Osteoblast (primary cell): Measurements from ENCODE around the gene FAM53A. TPM values are rescaled to one million over a fixed set of nuclear protein-coding genes. Genes with fewer than 3 reads are reported as not detected.

Experiments
- DNase-seq: peaks from one replicate; pipeline ENCODE4 v3.0.0; 2011; ENCODE audit warnings: low spot score, mixed read lengths; ENCODE audit not compliant: insufficient read length; ENCODE audit errors: missing footprints
- H2AFZ ChIP-seq: 2 replicates; pipeline ENCODE4 v1.6.0; 2011; ENCODE audit warnings: mild to moderate bottlenecking, low read length
- H3K27ac ChIP-seq: 2 replicates; pipeline ENCODE4 v1.5.1; 2011; ENCODE audit warnings: mild to moderate bottlenecking, low read depth, low read length, moderate library complexity
- H3K27me3 ChIP-seq: 2 replicates; pipeline ENCODE4 v1.6.0; 2012; ENCODE audit warnings: mild to moderate bottlenecking, control low read depth, inconsistent platforms, low read length, moderate library complexity; ENCODE audit not compliant: insufficient read depth
- H3K36me3 ChIP-seq: 2 replicates; pipeline ENCODE4 v1.5.1; 2011; ENCODE audit warnings: mild to moderate bottlenecking, low read length, control low read depth, moderate library complexity; ENCODE audit not compliant: insufficient read depth
- H3K4me1 ChIP-seq: 2 replicates; pipeline ENCODE4 v1.5.1; 2011; ENCODE audit warnings: mild to moderate bottlenecking, low read length, control low read depth, moderate library complexity; ENCODE audit not compliant: insufficient read depth
- H3K4me2 ChIP-seq: 2 replicates; pipeline ENCODE4 v1.6.0; 2011; ENCODE audit warnings: mild to moderate bottlenecking, low read length; ENCODE audit not compliant: insufficient read depth
- H3K4me3 ChIP-seq: fragments of 200-600 bp; sonication (generic); 3 replicates; pipeline ENCODE4 v1.5.1; 2012; ENCODE audit warnings: mild to moderate bottlenecking, low read length, inconsistent platforms; ENCODE audit not compliant: insufficient read depth
- H3K79me2 ChIP-seq: 2 replicates; pipeline ENCODE4 v1.6.0; 2012; ENCODE audit warnings: mild to moderate bottlenecking, low read length, control low read depth, inconsistent platforms; ENCODE audit not compliant: insufficient read depth
- H3K9me3 ChIP-seq: 2 replicates; pipeline ENCODE4 v1.5.1; 2011; ENCODE audit warnings: low read depth, low read length, control low read depth
- H4K20me1 ChIP-seq: 2 replicates; pipeline ENCODE4 v1.6.0; 2012; ENCODE audit warnings: mild to moderate bottlenecking, low read length, control low read depth; ENCODE audit not compliant: insufficient read depth
- CTCF ChIP-seq: IDR thresholded peaks from 2 replicates; pipeline ENCODE4 v1.5.1; 2011; ENCODE audit warnings: mild to moderate bottlenecking, low read depth, low read length, moderate library complexity; ENCODE audit errors: extremely low read depth
- total RNA-seq: library from RNA; depleted of rRNA; stranded (reverse); fragments of >200 nt; gene quantifications from 2 replicates; pipeline ENCODE4 v1.2.3, GENCODE V29; 2012

Gene FAM53A
- total RNA-seq, 1 donor: 4.3 TPM

- H3K4me1 ChIP-seq: peaks cover 29% of the 10 kb centered on the region
- peaks cover 29% of the 10 kb centered on the region for H4K20me1 ChIP-seq
- H3K4me2 ChIP-seq: peak overlapping the region; percentile 85
- no peaks in the 10 kb centered on the region for H3K27me3 ChIP-seq
- peak overlapping the region; percentile 84 for H3K4me3 ChIP-seq
- H3K79me2 ChIP-seq: peaks cover 84% of the 10 kb centered on the region
- TF ChIP-seq CTCF: no peak
- DNase-seq: peak; percentile 89
- no peaks in the 10 kb centered on the region for H3K9me3 ChIP-seq
- H2AFZ ChIP-seq: peak overlapping the region; percentile 62
- peak overlapping the region; percentile 53 for H3K27ac ChIP-seq
- peaks cover 20% of the 10 kb centered on the region for H3K36me3 ChIP-seq
Measured at GRCh38 chr4:1721666-1722550, 37.8 kb upstream of the FAM53A start.

GRCh38 chr4:1721003-1721665 lies 37.0 kb upstream of the FAM53A start, which contains the start of the genes TACC3 and TMEM129:
Gene TACC3 (plus strand): TSS chr4:1721521. CDS start chr4:1723422, 1,901 bp downstream.
Gene TMEM129 (minus strand): TSS chr4:1721323. CDS start chr4:1720837, 486 bp downstream.
- peak; percentile 100 for DNase-seq
- H3K36me3 ChIP-seq: peaks cover 27% of the 10 kb centered on the region
- peak within 1 kb of the TSS; percentile 61 for H3K27ac ChIP-seq
- no peaks in the 10 kb centered on the region for H3K9me3 ChIP-seq
- no peak for TF ChIP-seq CTCF
- peak within 1 kb of the TSS; percentile 84 for H3K4me3 ChIP-seq
- H3K79me2 ChIP-seq: peaks cover 87% of the 10 kb centered on the region
- peak within 1 kb of the TSS; percentile 83 for H2AFZ ChIP-seq
- H3K4me1 ChIP-seq: peaks cover 26% of the 10 kb centered on the region
- peaks cover 34% of the 10 kb centered on the region for H4K20me1 ChIP-seq
- no peaks in the 10 kb centered on the region for H3K27me3 ChIP-seq
- H3K4me2 ChIP-seq: peak within 1 kb of the TSS; percentile 98

GRCh38 chr4:1720163-1720983 lies 36.3 kb upstream of the FAM53A start:
- Histone ChIP-seq H3K79me2 (peaks cover 82% of the 10 kb centered on the region), H3K9me3 (no peaks in the 10 kb centered on the region), H4K20me1 (peaks cover 34% of the 10 kb centered on the region), H3K36me3 (peaks cover 25% of the 10 kb centered on the region), H3K4me2 (peak overlapping the region; percentile 98), H3K27ac (peak overlapping the region; percentile 61), H2AFZ (peak overlapping the region; percentile 83), H3K4me1 (peaks cover 26% of the 10 kb centered on the region), H3K4me3 (peak overlapping the region; percentile 84), H3K27me3 (no peaks in the 10 kb centered on the region)
- TF ChIP-seq CTCF: no peak
- peak; percentile 98 for DNase-seq
